Mononuclear cell (primary cell): ENCODE data around the gene SMOC2. TPM values are rescaled to one million over a fixed set of nuclear protein-coding genes. Genes with fewer than 3 reads are reported as not detected.
"Not testable (repeated sequence)": the region's sequence is repeated elsewhere in the genome, so short reads cannot be mapped to it uniquely, and the experiment has no call there.

Experiments
- H3K27me3 ChIP-seq: 2 replicates; pipeline ENCODE4 v1.6.0; 2011; ENCODE audit warnings: low read length, control low read depth; ENCODE audit not compliant: insufficient read depth
- H3K4me1 ChIP-seq: 2 replicates; pipeline ENCODE4 v1.5.1; 2011; ENCODE audit warnings: mild to moderate bottlenecking, low read length, control low read depth; ENCODE audit not compliant: insufficient read depth
- H3K4me3 ChIP-seq: 2 replicates; pipeline ENCODE4 v1.5.1; 2011; ENCODE audit warnings: mild to moderate bottlenecking, low read length, moderate library complexity
- H3K9me3 ChIP-seq: 2 replicates; pipeline ENCODE4 v1.5.1; 2011; ENCODE audit warnings: low read depth, mild to moderate bottlenecking, control low read depth, low read length
- total RNA-seq: library from RNA; depleted of rRNA; stranded (reverse); fragments of >200 nt; gene quantifications from one replicate; pipeline ENCODE4 v1.2.3, GENCODE V29; 2012

Gene SMOC2
- total RNA-seq, 1 donor = not detected

GRCh38 chr6:168663041-168663440, 222.1 kb downstream of the SMOC2 start:
- Histone ChIP-seq H3K4me3 (no peak overlapping the region), H3K9me3 (no peaks in the 10 kb centered on the region), H3K4me1 (no peaks in the 10 kb centered on the region), H3K27me3 (no peaks in the 10 kb centered on the region)

GRCh38 chr6:168664956-168665355, 224.0 kb downstream of the SMOC2 start:
- Histone ChIP-seq H3K27me3 (no peaks in the 10 kb centered on the region), H3K4me1 (no peaks in the 10 kb centered on the region), H3K4me3 (no peak overlapping the region), H3K9me3 (no peaks in the 10 kb centered on the region)

GRCh38 chr6:168666170-168666569, 225.2 kb downstream of the SMOC2 start:
- no peaks in the 10 kb centered on the region for H3K4me1 ChIP-seq
- no peak overlapping the region for H3K4me3 ChIP-seq
- no peaks in the 10 kb centered on the region for H3K27me3 ChIP-seq
- no peaks in the 10 kb centered on the region for H3K9me3 ChIP-seq

- Histone ChIP-seq H3K9me3 (no peaks in the 10 kb centered on the region), H3K4me3 (no peak overlapping the region), H3K27me3 (no peaks in the 10 kb centered on the region), H3K4me1 (no peaks in the 10 kb centered on the region)
Measured at GRCh38 chr6:168666699-168667427, 225.9 kb downstream of the SMOC2 start.

GRCh38 chr6:168667428-168667805, 226.4 kb downstream of the SMOC2 start:
- Histone ChIP-seq H3K4me1 (no peaks in the 10 kb centered on the region), H3K4me3 (no peak overlapping the region), H3K9me3 (no peaks in the 10 kb centered on the region), H3K27me3 (no peaks in the 10 kb centered on the region)

GRCh38 chr6:168670401-168670985, 229.5 kb downstream of the SMOC2 start:
- H3K4me3 ChIP-seq = no peak overlapping the region
- H3K27me3 ChIP-seq = no peaks in the 10 kb centered on the region
- no peaks in the 10 kb centered on the region for H3K9me3 ChIP-seq
- H3K4me1 ChIP-seq = no peaks in the 10 kb centered on the region

GRCh38 chr6:168671028-168671862, 230.3 kb downstream of the SMOC2 start:
- H3K9me3 ChIP-seq = no peaks in the 10 kb centered on the region
- no peaks in the 10 kb centered on the region for H3K27me3 ChIP-seq
- H3K4me3 ChIP-seq = no peak overlapping the region

GRCh38 chr6:168671863-168672546, 231.0 kb downstream of the SMOC2 start:
- no peaks in the 10 kb centered on the region for H3K4me1 ChIP-seq
- H3K9me3 ChIP-seq = no peaks in the 10 kb centered on the region
- no peaks in the 10 kb centered on the region for H3K27me3 ChIP-seq
- no peak overlapping the region for H3K4me3 ChIP-seq

More at GRCh38 chr6:168671028-168671862, 230.3 kb downstream of the SMOC2 start:
- H3K4me1 ChIP-seq = no peaks in the 10 kb centered on the region

GRCh38 chr6:168674595-168674994, 233.6 kb downstream of the SMOC2 start:
- no peak overlapping the region for H3K4me3 ChIP-seq
- H3K27me3 ChIP-seq = no peaks in the 10 kb centered on the region
- H3K4me1 ChIP-seq = no peaks in the 10 kb centered on the region
- H3K9me3 ChIP-seq = no peaks in the 10 kb centered on the region

- Histone ChIP-seq H3K27me3 (no peaks in the 10 kb centered on the region), H3K4me1 (no peaks in the 10 kb centered on the region), H3K9me3 (no peaks in the 10 kb centered on the region), H3K4me3 (no peak overlapping the region)
Measured at GRCh38 chr6:168675375-168675774, 234.4 kb downstream of the SMOC2 start.

- Histone ChIP-seq H3K9me3 (no peaks in the 10 kb centered on the region), H3K4me1 (no peaks in the 10 kb centered on the region), H3K27me3 (no peaks in the 10 kb centered on the region), H3K4me3 (no peak overlapping the region)
Measured at GRCh38 chr6:168675933-168676551, 235.1 kb downstream of the SMOC2 start.

GRCh38 chr6:168676552-168677322, 235.8 kb downstream of the SMOC2 start:
- H3K4me1 ChIP-seq = no peaks in the 10 kb centered on the region
- H3K9me3 ChIP-seq = no peaks in the 10 kb centered on the region
- no peak overlapping the region for H3K4me3 ChIP-seq
- no peaks in the 10 kb centered on the region for H3K27me3 ChIP-seq

- H3K27me3 ChIP-seq, H3K9me3 ChIP-seq, H3K4me1 ChIP-seq, H3K4me3 ChIP-seq: not testable (repeated sequence)
Measured at GRCh38 chr6:168677323-168677781, 236.4 kb downstream of the SMOC2 start.

GRCh38 chr6:168678077-168678476, 237.1 kb downstream of the SMOC2 start:
- Histone ChIP-seq H3K4me1 (no peaks in the 10 kb centered on the region), H3K9me3 (no peaks in the 10 kb centered on the region), H3K4me3 (no peak overlapping the region), H3K27me3 (no peaks in the 10 kb centered on the region)
